ENCODE measurements around the gene CCDC191.

Gene CCDC191

DNA sequence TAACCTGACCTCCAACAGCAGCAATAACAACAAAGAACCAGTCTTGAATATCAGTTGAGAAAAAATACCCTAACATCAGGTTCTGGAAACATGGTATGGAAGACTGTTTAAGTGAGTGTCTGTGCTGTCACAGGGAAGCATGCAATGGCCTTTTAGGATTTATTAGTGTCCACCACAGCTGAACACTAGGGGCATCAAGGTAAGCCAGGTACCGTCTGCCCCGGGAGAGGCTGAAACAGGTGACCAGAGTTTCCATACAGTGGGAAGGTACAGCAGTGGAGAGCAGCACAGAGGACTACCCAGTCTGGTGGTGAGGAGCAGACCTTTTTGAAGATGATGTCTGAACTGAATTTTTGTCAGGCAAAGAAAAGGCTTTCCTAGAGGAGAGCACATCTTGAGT, 90.2 kb downstream of the CCDC191 start:
- DNase-seq (ENCODE audit: low read depth), result no peak

- no peak for DNase-seq (ENCODE audit: low read depth)
Measured at GRCh38 chr3:113963879-113964278, 92.4 kb downstream of the CCDC191 start.

GRCh38 chr3:113954091-113954685, 102.1 kb downstream of the CCDC191 start:
- no peak for DNase-seq (ENCODE audit: low read depth)

DNA sequence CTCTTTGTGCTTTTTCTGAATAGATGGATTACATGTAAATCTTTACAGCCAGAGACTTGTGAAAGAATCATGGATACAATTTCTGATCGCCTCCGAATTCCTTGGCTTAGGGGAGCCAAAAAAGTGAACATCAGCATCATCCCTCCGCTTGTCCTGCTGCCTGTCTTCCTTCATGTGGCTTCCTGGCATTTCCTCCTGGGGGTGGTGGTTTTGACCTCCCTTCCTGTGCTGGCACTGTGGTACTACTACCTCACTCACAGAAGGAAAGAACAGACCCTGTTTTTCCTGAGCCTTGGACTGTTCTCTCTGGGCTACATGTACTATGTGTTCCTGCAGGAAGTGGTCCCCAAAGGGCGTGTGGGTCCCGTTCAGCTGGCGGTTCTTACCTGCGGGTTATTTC, 102.6 kb downstream of the CCDC191 start:
- DNase-seq (ENCODE audit: low read depth), result no peak

- no peak for DNase-seq (ENCODE audit: low read depth)
Measured at GRCh38 chr3:113952921-113953320, 103.4 kb downstream of the CCDC191 start.

DNA sequence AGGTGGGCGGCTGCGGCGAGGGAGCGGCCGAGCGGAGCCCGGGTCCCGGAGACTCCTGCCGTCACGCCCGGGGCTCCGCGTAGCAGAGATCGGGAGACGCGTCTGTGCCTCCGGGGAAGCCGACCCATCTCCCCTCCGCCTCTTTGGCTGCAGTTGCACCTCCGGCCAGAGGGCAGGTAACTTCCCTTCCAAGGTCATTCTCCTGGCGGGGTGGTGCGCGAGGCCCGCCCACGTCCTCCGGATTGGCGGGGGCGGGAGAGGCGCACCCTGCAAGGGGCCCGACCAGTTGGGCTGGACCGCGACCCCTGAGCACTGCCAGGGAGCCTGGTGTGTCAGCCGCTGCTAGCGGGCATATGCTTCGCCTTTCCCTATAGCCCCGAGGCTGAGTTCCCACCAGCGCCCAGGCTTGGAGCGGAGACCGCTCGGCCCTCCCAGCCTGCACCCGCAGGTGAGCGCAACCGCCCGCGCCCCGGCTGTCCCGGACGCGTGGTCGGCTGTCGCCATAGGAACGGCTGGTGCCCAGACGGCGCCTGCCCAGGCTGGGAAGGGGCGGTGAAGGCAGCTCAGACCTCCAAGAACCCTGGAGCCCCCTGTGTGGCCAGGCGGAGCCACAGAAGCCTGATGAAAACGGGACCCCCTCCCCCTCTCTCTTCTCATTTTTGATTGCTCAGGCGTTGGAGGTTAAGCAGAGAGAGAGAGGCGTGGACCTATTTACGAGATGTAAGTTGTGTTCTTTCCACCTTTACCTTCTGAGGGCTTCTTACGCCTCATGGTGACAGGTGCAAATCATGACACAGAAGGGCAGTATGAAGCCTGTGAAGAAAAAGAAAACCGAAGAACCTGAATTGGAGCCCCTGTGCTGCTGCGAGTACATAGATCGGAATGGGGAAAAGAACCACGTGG, 108.1 kb downstream of the CCDC191 start:
- DNase-seq (ENCODE audit: low read depth), result no peak

- DNase-seq (ENCODE audit: low read depth), result peak; percentile 70
Measured at GRCh38 chr3:113947372-113948014, 108.8 kb downstream of the CCDC191 start, which contains the start of gene ZDHHC23. Gene ZDHHC23 (plus strand): TSS chr3:113948013. CDS start chr3:113948803, 790 bp downstream.

GRCh38 chr3:113946831-113947230, 109.5 kb downstream of the CCDC191 start:
- DNase-seq (ENCODE audit: low read depth), result no peak

DNA sequence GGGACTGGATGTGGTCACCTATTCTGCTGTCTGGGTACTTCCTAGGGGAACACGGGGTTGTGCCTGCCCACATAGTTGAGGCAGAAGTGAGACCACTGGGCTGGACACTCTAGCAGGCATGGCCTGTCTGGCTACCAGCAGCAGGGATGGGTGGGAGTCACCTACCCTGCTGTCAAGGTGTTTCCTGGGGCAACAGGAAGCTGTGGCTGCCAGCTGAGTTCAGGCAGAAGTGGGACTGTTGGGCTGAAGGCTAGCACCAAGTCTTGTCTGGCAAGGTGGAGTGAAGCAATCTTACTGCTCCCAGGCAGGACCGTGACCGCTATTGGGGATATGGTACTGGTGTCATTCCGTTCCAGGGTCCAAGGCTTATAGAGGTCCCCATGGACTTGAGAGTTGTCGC, 128.8 kb downstream of the CCDC191 start:
- DNase-seq (ENCODE audit: low read depth), result no peak

DNA sequence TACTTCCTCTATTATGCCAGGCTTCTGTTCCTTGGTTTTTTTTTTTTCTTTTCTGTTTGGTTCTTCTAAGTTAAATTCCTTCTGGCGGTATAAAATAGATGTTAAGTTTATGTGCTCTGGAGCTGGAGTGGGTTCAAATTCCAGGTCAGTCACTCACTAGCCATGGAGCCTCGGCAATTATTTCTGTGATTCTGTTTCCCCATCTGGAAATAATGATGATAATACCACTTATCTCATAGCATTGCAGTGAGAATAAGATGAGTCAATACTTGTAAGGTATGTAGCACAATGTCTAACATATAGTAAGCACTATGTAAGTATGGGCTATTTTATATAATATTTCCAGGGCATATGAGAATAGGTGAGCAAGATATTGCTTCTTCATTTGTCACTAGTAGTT, 141.7 kb downstream of the CCDC191 start:
- no peak for DNase-seq (ENCODE audit: low read depth)

Measured in T-helper 22 cell (primary cell).